NCI-H146 (cell line): ENCODE measurements around the gene NSMCE3.
"Not testable (repeated sequence)": the region's sequence is repeated elsewhere in the genome, so short reads cannot be mapped to it uniquely, and the experiment has no call there.

ENCODE experiments used
- DNase-seq: peaks from one replicate; lab custom pipeline; 2025; lab: John Stamatoyannopoulos, UW

Gene NSMCE3

DNA sequence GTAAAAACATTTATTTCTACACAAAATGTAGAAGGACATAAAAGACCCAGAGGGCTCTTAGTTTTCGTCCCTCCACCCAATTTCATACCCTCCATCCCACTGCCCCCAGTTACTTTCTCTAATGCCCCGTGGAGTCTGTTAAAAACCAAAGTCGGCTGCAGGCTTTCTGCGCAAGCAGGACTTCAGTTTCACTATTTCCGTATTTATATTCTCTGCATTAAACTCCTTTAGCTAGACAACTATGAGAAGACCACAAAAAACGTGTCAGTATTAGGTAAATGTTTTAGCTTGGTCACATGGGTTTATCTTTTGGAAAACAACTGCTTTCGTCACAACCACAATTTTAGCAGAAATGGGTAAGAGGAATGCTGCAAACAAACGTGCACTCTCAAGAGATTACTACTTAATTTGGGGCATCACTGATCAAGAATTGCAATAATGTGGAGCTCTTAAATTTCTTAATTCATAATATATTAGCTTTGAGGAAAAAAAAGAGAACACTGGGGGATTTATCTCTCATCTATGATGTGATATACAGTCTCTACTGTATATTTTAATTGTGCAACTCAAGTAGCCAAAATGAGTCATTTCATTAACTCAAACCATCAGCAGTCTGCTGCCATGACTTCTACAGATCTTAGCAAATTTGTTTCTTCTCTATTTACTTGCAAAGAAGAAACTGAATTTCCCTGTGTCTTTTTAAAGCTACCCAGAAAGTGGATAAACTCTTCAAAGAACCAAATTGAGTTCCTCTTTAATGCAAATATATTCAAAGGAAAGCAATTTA lies 740 bp upstream of the NSMCE3 start:
- DNase-seq = no peak

GRCh38 chr15:29268706-29269484 lies 727 bp downstream of the NSMCE3 start:
- no peak for DNase-seq

DNA sequence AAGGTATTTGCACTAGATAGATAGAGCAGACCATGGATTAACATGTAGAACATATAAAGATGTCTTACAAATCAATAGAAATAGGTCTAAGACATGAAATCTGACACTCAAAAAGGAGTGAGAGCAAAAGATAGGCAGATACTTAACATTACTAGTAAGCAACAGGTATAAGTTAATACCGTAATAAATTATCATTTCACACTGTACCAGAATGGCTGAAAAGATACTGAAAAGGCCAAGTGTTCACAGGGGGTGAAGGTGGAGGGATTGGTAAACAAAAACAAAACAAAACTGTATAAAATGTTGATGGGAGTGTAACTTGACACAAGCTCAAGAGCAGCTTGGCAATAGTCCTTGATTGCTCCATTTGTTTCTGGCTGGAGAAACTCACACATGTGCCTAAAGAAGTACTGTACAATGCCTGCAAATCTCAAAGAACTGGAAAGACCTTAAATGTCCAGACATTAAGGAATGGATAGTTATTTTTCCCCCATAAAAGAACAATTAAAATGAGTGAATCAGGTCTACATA lies 3.5 kb downstream of the NSMCE3 start:
- DNase-seq = no peak

DNA sequence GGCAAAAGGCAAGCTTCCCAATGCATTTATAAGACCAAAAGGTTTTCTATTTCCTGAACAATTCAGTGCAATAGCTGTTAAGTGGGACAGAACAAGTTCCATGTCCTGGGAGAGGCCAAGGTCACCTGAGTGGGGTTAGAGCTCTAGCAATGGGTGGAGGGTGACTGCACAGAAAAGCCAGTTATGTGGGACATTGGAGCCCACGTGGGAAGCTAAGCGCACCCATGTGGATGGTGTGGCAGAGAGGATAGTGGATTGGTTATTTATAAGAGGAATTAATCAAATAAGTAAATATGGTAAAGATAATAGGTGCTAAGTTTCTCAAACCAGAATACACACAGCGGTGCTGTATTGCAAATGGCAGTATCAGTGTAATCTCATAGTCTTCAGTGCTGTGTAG lies 6.3 kb downstream of the NSMCE3 start:
- no peak for DNase-seq

DNA sequence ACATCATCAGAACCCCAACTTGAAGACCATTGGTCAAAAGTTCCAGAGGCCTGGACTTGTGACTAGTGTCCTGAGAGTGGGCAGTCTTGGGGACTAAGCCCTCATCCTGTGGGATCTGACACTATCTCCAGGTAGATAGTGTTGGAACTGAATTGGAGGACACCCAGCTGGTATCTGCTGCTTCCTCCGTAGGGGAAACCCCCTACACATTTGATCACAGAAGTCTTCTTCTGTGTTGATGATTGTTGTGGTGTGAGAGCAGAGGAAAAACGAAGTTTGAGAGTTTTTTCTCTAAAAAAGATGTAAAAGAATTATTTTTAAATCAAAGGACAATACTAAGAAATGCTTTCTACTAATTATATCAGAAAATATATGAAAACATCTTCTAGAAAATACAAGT lies 6.9 kb downstream of the NSMCE3 start:
- DNase-seq = no peak

DNA sequence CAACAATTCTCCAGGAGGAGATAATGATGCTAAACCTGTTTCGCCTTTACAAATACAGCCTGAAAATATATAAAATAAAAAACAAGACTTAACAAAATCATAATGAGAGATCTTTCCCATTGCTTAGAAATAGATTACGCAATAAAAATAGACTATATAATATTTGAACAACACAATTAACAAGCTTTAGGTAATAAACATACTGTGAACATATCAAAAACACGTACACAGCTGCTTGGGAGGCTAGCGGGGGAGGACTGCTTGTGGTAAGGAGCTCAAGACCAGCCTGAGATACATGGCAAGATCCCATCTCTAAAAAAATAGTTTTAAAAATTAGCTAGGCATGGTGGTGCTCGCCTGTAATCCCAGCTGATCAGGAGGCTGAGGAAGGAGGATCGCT lies 8.7 kb downstream of the NSMCE3 start:
- no peak for DNase-seq

- no peak for DNase-seq
These were observed 10.4 kb downstream of the NSMCE3 start for GRCh38 chr15:29259233-29259632.

GRCh38 chr15:29252234-29252633 lies 17.4 kb downstream of the NSMCE3 start:
- no peak for DNase-seq

DNA sequence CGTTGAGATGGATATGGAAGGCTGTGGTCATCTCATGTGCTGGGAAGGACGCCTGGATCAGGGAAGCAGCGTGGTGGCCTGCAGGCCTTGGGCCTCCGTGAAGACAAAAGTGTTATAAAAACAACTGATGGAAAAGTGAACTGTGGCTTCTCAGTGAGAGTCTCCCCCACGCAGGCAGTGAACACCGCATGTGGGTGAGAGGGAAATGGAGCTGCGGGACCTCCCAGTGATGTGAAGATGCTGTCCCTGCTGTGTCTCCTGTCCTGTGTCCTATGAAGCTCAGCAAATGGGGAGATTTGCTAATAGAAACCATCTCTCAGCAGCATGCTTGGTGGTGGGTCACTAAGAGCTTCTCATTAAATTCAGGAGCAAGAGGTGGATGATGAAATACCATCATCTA lies 25.1 kb downstream of the NSMCE3 start:
- no peak for DNase-seq

GRCh38 chr15:29244123-29244522 lies 25.5 kb downstream of the NSMCE3 start:
- no peak for DNase-seq

- DNase-seq = no peak
These were observed 27.0 kb downstream of the NSMCE3 start for GRCh38 chr15:29242456-29243242.

GRCh38 chr15:29241207-29241606 lies 28.4 kb downstream of the NSMCE3 start:
- DNase-seq = no peak

GRCh38 chr15:29239395-29239794 lies 30.2 kb downstream of the NSMCE3 start:
- DNase-seq = no peak

DNA sequence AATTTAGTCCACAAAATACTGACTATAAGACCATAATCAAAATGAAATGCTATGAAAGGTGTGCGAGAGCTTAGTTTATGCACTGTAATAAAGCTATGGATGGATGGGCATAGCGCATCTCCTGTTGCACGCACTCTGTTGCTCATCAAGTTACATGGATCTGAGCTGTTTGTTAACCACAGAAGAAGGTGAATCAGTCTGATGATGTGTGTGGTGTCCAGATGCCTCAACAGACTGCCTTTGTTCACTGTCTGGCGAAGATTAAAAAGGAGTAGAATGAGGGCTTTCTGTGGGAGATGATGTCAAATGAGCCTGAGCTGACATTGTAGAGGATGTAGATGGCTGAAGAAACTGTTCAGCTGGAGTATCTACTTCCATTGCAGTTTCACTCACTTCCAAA lies 36.1 kb downstream of the NSMCE3 start:
- DNase-seq = no peak

DNA sequence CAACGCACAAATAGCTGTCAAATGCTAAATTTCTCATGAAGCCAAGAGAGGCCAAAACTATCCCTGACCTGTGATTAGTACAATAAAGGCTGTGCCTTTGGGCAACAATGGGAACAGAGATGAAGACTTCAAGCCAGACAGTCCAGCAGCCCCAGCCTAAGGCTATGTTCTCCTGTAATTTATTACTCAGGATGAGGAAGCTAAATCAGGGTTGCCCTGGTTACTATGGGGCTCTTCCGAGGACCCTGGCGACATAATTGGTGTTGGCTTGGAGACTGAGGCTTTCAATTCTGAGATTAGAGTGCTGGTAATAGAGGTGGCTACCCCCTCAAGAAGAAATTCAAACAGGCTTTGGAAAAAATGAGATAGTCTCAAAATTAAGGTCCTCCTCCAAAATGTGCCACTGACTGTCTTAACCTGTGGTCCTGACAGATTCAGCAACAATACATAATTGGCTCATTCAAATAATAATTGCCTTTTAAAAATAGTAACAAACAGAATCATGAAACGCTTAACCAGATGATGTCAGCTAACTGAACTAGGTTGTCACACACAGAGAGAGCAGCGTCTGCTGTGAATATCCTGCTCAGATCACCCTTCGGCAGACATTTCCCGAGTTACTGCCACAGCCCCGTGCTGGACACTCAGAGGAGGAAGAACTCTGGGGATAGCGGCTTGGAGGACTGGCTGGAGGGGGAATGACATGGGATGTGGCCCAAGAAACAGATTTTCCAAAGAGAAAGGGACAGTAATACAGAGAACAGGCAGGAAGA lies 43.0 kb downstream of the NSMCE3 start:
- DNase-seq = no peak

DNA sequence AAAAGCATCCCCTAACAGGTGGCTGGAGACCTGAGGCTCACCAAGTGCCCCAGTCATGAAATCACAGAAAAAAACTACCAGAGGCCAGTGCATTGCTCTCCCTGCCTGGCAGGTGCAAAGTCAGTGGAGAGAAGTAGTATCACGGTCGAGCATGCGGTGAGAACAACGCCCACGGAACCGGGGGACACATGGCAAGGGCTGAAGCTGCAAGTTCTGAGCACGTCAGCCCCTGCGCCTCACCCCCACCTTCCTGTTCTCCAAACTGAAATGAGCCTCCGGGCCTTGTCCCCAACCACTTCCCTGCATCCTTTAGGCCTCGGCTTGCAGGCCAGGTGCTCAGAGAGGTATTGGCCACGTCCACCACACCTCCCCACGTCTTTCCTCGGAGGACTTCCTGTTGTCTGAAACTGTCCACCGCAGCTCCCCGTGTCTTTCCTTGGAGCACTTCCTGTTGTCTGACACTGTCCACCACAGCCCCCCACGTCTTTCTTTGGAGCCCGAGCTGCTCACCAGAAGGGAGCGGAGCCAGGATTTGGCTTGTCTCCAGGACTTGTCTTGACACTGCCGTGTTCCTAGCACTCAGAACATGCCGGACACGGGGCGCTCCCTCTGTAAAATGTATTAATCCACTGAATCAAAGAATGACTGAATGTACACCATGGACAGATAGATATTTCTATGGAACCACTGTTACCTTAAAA lies 43.9 kb downstream of the NSMCE3 start:
- no peak for DNase-seq

DNA sequence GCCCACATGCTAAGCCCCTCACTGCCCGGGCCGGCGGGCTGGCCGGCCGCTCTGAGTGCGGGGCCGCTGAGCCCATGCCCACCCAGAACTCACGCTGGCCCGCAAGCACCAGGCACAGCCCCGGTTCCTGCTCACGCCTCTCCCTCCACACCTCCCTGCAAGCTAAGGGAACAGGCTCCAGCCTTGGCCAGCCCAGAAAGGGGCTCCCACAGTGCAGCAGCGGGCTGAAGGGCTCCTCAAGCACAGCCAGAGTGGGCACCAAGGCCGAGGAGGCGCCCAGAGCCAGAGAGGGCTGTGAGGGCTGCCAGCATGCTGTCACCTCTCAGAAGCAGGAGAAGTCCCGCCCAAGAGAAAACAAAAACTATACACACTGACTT lies 44.6 kb downstream of the NSMCE3 start:
- DNase-seq = not testable (repeated sequence)

DNA sequence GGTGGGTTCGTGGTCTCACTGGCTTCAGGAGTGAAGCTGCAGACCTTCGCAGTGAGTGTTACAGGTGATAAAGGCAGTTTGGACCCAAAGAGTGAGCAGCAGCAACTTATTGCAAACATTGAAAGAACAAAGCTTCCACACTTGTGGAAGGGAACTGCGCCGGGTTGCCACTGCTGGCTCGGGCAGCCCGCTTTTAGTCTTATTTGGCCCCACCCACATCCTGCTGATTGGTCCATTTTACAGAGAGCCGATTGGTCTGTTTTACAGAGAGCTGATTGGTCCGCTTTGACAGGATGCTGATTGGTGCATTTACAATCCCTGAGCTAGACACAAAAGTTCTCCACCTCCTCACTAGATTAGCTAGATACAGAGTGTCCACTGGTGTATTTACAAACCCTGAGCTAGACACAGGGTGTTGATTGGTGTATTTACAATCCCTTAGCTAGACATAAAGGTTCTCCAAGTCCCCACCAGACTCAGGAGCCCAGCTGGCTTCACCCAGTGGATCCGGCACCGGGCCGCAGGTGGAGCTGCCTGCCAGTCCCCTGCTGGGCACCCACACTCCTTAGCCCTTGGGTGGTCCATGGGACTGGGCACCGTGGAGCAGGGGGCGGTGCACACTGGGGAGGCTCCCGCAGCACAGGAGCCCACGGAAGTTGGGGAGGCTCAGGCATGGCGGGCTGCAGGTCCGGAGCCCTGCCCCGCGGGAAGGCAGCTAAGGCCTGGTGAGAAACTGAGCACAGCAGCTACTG lies 45.2 kb downstream of the NSMCE3 start:
- DNase-seq = not testable (repeated sequence)

GRCh38 chr15:29223640-29224039 lies 46.0 kb downstream of the NSMCE3 start:
- DNase-seq = no peak

DNA sequence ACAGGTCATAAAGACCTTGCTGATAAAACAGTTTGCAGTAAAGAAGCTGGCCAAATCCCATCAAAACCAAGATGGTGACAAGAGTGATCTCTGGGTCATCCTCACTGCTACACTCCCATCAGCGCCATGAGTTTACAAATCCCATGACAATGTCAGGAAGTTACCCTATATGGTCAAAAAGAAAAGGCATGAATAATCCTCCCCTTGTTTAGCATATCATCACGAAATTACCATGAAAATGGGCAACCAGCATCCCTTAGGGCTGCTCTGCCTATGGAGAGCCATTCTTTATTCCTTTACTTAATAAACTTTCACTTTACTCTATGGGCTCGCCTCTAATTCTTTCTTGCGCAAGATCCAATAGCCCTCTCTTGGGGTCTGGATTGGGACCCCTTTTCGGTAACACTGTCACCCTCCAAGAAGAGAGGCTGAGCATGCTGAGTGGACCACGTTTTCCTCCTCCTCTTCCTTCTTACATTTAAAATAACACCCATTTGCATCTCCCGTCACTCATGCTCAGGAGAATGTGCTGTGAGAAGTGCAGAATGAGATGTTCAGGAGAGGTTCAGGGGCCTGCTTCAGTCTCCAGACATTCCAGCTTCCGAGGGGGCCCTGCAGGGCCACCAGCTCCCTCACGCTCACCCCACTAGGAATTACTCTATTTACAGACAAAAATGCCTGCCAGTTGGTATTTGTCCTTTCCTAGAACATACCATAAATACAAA lies 47.3 kb downstream of the NSMCE3 start:
- no peak for DNase-seq
